Endothelial cell (in vitro differentiated cells): ENCODE data around the gene TGOLN2. TPM values are rescaled to one million over a fixed set of nuclear protein-coding genes. Genes with fewer than 3 reads are reported as not detected.
A peak's percentile ranks its signal among the peaks of the same experiment; 100 is the strongest.

Experiments used
- DNase-seq: peaks from one replicate; pipeline ENCODE4 v3.0.0; 2021; ENCODE audit warnings: low spot score
- H3K27ac Mint-ChIP-seq: one replicate; pipeline ENCODE4 v1.8.0; 2021; ENCODE audit warnings: mixed read lengths, inconsistent platforms; ENCODE audit not compliant: unreplicated experiment
- H3K27me3 Mint-ChIP-seq: one replicate; pipeline ENCODE4 v1.8.0; 2021; ENCODE audit warnings: mild to moderate bottlenecking, moderate library complexity, mixed read lengths, inconsistent platforms; ENCODE audit not compliant: unreplicated experiment
- H3K36me3 Mint-ChIP-seq: one replicate; pipeline ENCODE4 v1.8.0; 2021; ENCODE audit warnings: mild to moderate bottlenecking, low read depth, mixed read lengths, inconsistent platforms; ENCODE audit not compliant: unreplicated experiment
- H3K4me1 Mint-ChIP-seq: one replicate; pipeline ENCODE4 v1.8.0; 2021; ENCODE audit warnings: mild to moderate bottlenecking, mixed read lengths, inconsistent platforms; ENCODE audit not compliant: unreplicated experiment
- H3K4me3 Mint-ChIP-seq: one replicate; pipeline ENCODE4 v1.8.0; 2021; ENCODE audit warnings: mild to moderate bottlenecking, mixed read lengths, inconsistent platforms; ENCODE audit not compliant: unreplicated experiment
- H3K9me3 Mint-ChIP-seq: one replicate; pipeline ENCODE4 v1.8.0; 2021; ENCODE audit warnings: mixed read lengths, inconsistent platforms; ENCODE audit not compliant: unreplicated experiment
- total RNA-seq: library from RNA; stranded (reverse); fragmentation: NEBNext Ultra II Directional; extraction: Animal tissue kit (Norgen Biotek cat#: 25700); gene quantifications from one replicate; pipeline ENCODE4 v1.2.1, GENCODE V29; 2021; ENCODE audit not compliant: unreplicated experiment
- TF ChIP-seq, protein P1 (sequence below): fragments of 200-600 bp; sonication (generic); IDR thresholded peaks from one replicate; pipeline ENCODE4 v1.5.0; 2021; ENCODE audit warnings: antibody characterized with exemption; ENCODE audit not compliant: unreplicated experiment

TGOLN2 gene
- total RNA-seq, 1 donor from 2014 or later = 83.1 TPM

DNA sequence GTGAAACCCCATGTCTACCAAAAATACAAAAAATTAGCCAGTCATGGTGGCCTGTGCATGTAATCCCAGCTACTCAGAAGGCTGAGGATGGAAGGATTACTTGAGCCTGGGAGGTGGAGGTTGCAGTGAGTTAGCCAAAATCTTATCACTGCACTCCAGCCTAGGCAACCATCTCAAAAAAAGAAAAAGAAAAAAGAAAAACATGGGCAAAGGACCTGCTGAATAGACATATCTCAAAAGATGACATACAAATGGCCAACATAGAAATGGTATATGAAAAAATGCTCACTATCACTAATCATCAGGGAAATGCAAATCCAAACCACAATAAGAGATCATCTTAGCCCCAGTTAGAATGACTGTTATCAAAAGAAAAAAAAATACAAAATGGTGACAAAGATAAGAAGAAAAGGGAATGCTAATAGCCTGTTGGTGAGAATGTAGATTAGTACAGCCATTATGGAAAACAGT, 1.4 kb upstream of the TGOLN2 start:
- no peaks in the 10 kb centered on the region for H3K9me3 Mint-ChIP-seq
- TF ChIP-seq, protein P1, sequence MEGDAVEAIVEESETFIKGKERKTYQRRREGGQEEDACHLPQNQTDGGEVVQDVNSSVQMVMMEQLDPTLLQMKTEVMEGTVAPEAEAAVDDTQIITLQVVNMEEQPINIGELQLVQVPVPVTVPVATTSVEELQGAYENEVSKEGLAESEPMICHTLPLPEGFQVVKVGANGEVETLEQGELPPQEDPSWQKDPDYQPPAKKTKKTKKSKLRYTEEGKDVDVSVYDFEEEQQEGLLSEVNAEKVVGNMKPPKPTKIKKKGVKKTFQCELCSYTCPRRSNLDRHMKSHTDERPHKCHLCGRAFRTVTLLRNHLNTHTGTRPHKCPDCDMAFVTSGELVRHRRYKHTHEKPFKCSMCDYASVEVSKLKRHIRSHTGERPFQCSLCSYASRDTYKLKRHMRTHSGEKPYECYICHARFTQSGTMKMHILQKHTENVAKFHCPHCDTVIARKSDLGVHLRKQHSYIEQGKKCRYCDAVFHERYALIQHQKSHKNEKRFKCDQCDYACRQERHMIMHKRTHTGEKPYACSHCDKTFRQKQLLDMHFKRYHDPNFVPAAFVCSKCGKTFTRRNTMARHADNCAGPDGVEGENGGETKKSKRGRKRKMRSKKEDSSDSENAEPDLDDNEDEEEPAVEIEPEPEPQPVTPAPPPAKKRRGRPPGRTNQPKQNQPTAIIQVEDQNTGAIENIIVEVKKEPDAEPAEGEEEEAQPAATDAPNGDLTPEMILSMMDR = no peak
- H3K4me3 Mint-ChIP-seq = peak overlapping the region; percentile 12
- peaks cover 8% of the 10 kb centered on the region for H3K27me3 Mint-ChIP-seq
- H3K36me3 Mint-ChIP-seq = peaks cover 30% of the 10 kb centered on the region
- H3K27ac Mint-ChIP-seq = no peak overlapping the region
- no peak for DNase-seq
- H3K4me1 Mint-ChIP-seq = peaks cover 32% of the 10 kb centered on the region

DNA sequence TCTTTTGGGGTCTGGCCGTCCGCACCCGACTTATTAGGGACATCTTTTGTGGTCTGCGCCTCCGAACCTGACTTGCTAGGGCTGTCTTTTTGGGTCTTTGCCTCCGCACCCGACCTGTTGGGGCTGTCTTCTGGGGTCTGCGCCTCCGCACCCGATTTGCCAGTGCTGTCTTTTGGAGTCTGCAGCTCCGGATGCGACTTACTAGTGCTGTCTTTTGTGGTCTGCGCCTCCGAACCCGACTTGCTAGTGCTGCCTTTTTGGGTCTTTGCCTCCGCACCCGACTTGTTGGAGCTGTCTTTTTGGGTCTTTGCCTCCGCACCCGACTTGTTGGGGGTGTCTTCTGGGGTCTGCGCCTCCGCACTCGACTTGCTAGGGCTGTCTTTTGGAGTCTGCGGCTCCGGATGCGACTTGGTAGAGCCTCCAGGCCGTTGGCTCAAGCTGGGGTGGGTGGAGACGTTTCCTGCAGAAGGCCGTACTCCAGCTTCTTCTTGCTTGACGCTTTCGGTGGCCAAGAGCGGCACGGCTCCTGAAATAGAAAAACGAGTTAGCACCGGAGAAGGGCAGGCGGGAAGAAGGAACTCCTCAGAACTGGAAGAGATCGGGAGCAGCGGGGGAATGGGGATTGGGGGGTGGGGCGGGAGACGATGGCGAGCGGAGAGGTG, 498 bp downstream of the TGOLN2 start:
- peaks cover 42% of the 10 kb centered on the region for H3K36me3 Mint-ChIP-seq
- peak; percentile 32 for DNase-seq
- TF ChIP-seq, protein P1 = no peak
- H3K27ac Mint-ChIP-seq = peak overlapping the region; percentile 100
- H3K9me3 Mint-ChIP-seq = no peaks in the 10 kb centered on the region
- H3K4me1 Mint-ChIP-seq = peaks cover 44% of the 10 kb centered on the region
- peaks cover 10% of the 10 kb centered on the region for H3K27me3 Mint-ChIP-seq
- H3K4me3 Mint-ChIP-seq = peak overlapping the region; percentile 100

DNA sequence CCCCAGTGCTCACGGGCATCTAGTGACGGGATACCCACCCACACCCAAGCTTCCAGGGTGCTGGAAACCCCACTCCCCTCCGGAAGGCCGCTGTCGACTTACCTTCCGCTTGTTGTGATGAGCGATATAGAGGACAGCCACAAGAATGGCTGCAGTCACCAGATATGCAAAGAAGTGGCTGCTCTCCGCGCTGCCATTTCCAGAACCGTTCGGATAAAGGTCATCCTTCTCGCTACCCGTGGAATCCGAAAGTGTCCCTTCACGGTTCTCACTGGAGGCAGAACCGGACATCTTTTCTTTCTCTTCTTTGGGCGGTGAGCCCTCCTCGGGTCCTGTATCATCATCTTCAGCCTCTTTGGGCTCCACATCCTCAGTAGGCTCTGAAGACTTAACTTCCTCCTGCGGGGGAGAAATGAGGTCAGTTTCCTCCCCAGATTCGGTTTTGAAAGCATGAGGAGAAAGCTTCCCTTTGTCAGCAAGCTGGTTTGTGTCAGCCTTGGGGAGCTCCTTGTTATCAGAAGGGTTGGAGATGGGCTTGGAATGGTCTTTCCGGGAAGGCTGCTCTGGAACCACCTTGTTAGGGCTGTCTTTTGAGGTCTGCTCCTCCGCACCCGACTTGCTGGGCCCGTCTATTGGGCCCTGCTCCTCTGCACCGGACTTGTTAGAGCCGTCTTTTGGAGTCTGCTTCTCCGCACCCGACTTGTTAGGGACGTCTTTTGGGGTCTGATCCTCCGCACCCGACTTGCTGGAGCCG, 1.2 kb downstream of the TGOLN2 start:
- Mint-ChIP-seq H3K4me3 (peak overlapping the region; percentile 100), H3K27ac (peak overlapping the region; percentile 100), H3K27me3 (peaks cover 13% of the 10 kb centered on the region), H3K4me1 (peaks cover 44% of the 10 kb centered on the region), H3K9me3 (no peaks in the 10 kb centered on the region), H3K36me3 (peaks cover 45% of the 10 kb centered on the region)
- TF ChIP-seq, protein P1 = no peak
- no peak for DNase-seq

DNA sequence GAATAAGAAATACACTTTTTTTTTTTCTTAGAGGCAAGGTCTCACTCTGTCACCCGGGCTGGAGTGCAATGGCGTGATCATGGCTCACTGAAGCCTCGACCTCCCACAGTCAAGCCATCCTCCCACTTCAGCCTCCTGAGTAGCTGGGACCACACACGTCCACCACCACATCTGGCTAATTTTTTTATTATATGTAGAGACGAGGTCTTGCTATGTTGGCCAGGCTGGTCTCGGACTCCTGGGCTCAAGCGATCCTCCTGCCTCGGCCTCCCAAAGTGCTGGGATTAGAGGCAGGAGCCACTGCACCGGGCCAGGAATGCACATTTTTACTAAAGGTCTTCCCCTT, 2.4 kb downstream of the TGOLN2 start:
- peaks cover 55% of the 10 kb centered on the region for H3K36me3 Mint-ChIP-seq
- TF ChIP-seq, protein P1 = no peak
- peak overlapping the region; percentile 100 for H3K4me3 Mint-ChIP-seq
- H3K27ac Mint-ChIP-seq = no peak overlapping the region
- no peaks in the 10 kb centered on the region for H3K9me3 Mint-ChIP-seq
- no peak for DNase-seq
- H3K4me1 Mint-ChIP-seq = peaks cover 51% of the 10 kb centered on the region
- H3K27me3 Mint-ChIP-seq = peaks cover 13% of the 10 kb centered on the region
